Measurements from ENCODE around the gene SPATA16.
"Not testable (repeated sequence)": the region's sequence is repeated elsewhere in the genome, so short reads cannot be mapped to it uniquely, and the experiment has no call there.

The SPATA16 gene, protein sequence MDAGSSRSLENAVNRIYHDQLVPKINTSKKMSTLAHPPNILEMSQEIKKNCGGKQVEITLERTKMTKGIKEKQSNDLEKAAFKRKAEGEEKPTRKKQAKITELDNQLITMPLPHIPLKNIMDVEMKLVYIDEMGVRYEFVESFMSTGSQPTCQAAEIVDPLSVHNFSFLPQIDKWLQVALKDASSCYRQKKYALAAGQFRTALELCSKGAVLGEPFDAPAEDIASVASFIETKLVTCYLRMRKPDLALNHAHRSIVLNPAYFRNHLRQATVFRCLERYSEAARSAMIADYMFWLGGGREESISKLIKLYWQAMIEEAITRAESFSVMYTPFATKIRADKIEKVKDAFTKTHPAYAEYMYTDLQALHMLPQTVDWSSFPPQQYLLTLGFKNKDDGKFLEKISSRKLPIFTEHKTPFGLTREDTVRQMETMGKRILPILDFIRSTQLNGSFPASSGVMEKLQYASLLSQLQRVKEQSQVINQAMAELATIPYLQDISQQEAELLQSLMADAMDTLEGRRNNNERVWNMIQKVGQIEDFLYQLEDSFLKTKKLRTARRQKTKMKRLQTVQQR

DNA sequence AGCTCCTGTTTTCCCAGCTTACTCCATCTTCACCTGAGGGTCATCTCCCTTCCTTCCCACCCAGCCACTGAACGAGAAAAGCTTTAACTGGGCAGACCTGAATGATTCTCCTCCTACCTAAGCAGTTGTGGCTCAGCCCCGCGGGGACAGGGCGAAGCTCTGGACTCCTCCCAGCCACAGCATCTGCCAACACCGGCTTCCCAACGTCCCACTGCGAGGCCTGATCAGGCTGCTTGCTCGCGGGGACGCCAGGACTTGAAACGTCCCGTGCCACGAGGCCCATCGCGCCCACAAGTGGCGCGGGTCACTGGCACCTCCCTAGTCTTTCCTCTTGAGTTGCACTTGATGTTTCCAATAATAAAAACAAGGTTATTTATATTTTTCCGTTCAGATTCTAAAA, at the start of gene SPATA16:
Gene SPATA16, minus strand, starts transcription at position 250 of the 400 bp plus-strand sequence. CDS start 23,504 bp downstream, outside the sequence.
- no peak for DNase-seq

DNA sequence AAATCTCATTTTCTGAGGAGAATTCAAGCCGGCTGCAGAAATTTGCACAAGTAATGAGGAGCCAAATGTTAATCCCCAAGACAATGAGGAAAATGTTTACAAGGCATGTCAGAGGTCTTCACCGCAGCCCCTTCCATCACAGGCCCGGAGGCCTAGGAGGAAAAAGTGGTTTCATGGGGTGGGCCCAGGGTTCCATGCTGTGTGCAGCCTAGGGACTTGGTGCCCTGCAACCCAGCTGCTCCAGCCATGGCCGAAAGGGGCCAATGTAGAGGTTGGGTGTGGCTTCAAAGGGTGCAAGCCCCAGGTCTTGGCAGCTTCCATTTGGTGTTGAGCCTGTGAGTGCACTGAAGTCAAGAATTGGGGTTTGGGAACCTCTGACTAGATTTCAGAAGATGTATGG, 42.0 kb upstream of the SPATA16 start:
- not testable (repeated sequence) for DNase-seq

DNA sequence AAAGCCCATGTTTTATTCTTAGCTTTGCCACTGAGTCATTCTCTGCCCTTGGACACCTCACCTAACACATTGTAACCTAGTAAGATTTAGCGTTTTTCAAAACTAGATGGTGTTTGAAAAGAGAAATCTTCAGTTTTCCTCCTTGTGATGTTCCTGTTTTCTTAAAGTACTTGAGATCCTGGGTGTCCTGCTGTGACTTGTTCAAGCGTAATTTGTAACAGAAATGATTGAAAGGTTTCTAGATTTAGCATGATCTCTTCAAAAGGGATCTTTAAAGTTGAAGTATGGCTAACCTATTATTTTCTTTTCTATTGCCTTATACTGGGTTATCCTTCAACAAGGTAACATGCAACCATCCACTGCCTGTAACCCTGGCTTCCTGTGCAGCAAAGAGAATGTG, 32.6 kb upstream of the SPATA16 start:
- no peak for DNase-seq

DNA sequence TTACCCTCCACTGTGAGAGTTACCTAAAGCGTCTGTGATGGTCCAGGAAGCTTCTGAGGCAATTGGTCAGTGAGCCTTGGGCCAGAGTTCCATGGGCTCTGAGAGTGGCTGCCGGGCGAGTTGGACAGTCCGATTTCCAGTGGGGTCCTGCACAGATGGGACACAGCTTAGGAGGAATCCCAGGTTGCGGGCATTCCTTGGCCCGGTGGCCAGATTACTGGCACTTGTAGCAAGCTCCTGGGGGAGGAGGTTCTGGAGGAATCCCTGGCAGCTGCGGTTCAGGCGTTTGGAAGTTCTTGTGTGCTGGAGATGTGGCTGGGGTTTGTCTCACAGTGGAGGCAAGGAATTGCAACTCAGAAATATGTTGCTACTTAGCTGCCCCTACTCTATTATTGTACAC, 18.1 kb upstream of the SPATA16 start:
- DNase-seq = not testable (repeated sequence)

DNA sequence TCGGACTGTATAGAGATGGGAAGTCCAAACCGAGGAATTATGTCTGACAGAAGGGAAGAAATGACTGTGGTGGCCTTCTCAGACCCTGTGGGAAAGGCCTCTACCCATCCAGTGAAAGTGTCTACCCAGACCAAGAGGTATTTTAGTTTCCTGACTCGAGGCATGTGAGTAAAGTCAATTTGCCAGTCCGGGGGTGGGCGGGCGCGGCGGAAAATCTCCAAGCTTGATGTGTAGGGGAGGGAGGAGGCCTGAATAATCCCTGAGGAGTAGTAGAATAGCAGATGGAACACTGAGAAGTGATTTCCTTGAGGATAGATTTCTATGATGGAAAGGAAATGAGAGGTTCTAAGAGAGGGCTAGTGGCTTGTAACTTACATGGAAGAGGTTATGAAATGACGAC, 15.5 kb upstream of the SPATA16 start:
- not testable (repeated sequence) for DNase-seq

DNA sequence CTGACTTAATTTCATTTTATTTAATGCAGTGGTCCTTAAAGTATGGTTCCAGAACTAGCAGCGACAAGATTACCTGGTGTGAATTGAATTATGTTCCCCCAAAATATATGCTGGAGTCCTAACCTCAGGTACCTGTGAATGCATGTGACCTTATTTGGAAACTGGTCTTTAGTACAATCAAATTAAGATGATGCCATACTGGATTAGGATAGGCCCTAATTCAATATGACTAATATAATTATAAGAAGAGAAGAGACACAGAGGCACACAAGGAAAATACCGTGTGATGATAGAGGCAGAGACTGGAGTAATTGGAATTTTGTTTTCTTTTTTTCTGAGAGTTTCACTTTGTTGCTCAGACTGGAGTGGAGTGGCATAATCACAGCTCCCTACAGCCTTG, 12.6 kb upstream of the SPATA16 start:
- no peak for DNase-seq

DNA sequence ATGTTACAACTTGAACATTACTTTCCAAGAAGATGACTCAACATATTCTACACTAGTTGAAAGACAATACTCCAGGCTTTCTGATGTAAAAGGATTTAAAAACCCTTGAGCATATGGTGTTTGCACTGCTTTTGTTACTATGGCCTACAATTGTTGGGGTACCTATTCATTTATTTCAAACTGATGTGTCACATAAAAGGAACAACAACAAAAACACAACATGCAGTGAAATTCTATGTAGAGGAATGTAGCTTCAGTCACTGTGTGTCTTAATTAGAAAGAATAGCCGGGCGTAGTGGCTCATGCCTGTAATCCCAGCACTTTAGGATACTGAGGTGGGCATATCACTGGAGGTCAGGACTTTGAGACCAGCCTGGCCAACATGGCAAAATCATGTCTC, 1.6 kb downstream of the SPATA16 start:
- DNase-seq = no peak

DNA sequence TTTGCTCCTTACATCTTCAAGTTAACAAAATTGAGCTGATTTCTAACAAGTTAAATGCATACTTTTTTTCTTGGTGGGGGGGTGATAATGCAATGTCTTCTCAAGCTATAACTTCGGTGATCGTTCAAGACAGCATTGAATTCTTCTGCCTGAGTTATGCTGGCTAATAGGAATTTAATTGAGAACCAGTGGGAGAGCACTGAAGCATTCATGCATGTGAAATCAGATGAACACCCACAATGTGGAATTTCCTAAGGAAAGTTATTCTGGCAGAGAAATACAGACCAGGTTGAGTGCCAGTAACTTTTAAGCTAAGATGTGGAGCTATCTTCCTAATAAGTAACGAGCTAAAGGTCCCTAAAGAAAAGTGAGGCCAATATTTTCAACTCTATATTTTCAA, 3.0 kb downstream of the SPATA16 start:
- peak in 1 of 2 experiments; percentile 6 for DNase-seq

DNA sequence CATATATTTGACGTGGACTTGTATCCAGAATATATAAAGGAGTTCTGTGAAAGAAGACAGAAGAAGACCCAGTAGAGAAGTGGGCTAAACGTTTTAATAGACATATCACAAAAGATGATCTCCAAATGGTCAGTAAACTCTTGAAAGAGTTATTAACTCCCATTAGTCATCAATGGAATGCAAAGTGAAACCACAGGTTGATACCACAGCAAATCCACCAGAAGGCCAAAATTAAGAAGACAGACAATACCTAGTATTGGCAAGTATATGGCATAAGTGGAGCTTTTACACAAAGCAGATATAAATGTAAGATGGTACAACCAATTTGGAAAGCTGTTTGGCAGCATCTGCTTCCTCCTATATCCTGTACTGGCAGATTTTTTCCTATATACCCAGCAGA, 6.0 kb downstream of the SPATA16 start:
- DNase-seq = no peak

DNA sequence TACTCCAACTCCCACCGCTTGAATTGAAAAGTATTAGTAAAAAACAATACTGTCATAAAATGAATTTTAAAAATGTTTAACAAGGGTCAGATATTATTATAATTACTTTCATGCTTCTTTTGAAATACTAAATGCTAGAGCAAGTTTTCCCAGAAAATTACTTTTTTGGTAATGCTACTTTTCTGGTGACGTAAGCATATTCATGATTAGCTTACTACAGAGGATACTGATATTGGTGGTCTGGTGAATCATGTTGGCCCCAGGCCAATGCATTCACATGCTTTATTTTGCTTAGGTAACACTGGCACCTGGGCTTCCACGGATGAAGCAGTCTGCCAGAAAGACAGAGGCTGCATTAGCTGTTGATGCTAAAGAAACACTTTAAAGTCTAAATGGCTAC, 12.4 kb downstream of the SPATA16 start:
- no peak for DNase-seq

DNA sequence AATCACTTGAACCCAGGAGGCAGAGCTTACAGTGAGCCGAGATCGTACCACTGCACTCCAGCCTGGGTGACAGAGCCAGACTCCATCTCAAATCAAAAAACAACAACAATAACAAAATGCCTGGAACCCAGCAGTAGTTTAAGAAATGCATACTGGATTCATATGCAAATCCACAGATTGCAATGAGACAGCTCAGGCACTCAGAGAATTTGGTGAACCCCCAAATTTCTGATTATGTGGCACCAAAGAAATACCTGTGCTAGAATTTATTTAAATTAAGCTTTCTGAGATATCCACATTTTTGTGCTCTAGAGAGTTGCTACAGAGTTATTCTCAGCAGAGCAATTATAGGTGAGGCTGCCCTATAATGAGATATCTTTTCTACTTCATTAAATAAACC, 29.7 kb downstream of the SPATA16 start:
- no peak for DNase-seq

DNA sequence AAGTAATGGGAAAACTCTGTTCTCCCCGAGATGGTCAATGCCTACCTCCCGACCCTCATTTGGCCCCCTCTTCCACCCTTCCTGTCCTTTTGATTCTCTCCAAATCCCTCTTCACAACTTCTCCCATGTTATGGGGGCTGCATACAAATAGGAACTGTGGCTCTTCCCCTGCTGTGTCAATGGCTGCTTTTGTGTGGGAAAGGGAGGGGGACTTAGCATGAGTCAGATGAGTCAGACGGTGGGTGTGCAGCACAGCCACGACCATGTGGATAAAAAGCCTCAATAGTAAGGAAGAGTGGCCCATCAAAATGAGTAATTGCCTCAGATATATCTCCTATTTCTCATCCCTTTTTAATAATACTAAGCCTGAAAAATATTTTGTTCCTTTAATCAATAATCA, 31.9 kb downstream of the SPATA16 start:
- DNase-seq = no peak

DNA sequence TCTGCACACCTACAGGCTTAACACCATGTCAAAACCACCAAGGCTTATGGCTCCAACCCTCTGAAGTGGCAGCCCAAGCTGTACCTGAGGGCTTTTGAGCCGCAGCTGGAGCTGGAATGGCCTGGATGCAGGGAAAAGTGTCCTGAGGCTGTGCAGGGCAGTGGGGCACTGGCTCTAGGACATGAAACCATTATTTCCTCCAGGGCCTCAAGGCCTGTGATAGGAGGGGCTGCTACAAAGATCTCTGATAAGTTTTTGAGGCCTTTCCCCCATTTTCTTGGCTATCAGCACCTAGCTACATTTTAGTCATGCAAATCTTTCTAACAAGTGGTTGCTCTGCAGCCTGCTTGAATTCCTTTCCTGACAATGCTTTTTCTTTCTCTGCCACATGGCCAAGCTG, 37.6 kb downstream of the SPATA16 start:
- DNase-seq = no peak

DNA sequence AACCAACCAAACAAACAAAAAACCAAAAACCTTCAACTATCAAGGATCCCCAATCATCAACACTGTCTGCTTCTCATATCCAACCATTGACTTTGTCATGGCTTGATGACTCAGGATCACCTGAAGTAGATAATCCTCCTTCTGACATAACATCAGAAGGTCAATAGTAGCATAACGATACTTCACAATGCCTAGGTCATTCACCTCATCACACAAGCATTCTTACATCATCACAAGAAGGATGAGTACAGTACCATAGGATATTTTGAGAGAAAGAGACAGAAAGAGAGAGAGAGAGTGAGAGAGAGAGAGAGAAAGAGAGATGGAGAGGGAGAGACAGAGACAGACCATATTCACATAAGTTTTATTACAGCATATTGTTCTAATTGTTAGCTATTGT, 42.1 kb downstream of the SPATA16 start:
- DNase-seq = no peak

DNA sequence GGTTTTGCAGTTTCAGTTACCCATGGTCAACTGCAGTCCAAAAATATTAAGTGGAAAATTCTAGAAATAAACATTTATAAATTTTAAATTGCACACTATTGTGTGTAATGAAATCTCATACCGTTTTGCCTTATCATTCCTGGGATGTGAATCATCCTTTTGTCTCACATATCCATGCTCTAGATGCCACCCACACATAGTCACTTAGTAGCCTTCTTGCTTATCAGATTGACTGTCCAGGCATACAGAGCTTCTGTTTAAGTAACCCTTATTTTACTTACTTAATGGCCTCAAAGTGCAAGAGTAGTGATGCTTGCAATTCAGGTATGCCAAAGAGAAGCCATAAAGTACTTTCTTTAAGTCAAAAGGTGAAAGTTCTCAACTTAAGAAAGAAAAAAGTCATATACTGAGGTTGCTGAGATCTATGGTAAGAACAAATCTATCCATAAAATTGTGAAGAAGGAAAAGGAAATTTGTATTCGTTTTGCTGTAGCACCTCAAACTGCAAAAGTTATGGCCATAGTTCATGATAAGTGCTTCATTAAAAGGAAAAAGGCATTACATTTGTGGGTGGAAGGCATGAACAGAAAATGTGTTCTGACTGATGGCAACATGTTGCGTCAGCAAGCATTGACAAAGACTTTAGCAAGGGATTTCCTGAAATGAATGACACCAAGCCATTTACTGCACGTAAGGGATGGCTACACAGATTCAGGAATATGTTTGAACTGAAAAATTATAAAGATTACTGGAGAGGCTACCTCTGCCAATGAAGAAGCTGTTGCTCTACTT, 43.8 kb downstream of the SPATA16 start:
- DNase-seq = no peak

DNA sequence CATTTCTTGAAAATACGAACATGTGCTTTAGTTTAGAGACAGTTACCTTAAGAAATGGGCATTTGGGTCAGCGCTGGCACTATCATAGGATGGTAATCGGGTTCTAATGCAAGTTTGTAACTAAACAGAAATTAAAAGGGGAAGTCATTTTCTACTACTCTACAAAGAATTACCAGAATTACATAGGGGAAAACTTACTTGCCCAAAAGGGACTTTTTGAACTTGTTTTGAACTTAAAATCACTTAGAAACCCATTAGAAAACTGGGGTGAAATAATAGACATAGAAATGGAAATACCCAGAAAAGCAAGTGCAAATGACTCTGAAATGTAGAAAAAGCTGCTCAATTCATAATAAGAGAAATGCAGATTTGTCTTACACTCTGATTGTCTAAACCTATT, 44.9 kb downstream of the SPATA16 start:
- DNase-seq = no peak

DNA sequence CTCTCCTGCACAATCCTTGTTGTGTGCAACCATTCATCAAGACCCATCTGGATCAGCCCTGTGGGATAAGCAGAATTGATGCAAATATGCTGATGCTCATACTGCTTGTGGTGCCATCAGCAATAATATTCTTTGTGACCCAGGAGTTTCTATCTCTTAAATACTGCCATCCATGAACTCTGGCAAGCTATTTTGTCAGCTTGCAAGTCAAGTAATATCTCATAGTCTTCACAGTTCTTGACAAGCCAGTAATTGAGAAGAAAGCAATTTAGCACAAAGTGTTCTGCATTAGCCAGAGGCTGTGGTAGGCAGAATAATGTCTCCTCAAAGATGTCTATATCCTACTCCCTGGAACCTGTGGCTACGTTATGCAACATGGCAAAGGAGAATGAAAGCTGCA, 49.0 kb downstream of the SPATA16 start:
- DNase-seq = no peak

DNA sequence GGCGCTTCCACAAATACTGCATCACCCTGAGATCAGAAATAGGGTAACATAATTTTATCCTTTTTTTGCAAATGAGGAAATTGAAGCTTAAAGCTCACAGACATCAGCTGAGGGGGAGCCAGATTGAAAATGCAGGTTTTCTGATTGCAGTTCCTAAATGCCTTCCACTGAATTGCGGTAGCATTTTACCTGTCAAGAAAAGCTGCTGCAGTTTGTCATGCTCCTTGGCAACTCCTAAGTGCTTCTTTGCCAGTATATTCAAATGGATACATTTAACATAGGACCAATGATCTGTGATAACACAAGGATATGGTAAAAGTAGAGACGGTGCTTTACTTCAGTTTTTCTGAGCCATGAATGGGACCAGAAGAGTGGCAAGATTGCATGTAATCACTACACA, 50.5 kb downstream of the SPATA16 start:
- no peak for DNase-seq

DNA sequence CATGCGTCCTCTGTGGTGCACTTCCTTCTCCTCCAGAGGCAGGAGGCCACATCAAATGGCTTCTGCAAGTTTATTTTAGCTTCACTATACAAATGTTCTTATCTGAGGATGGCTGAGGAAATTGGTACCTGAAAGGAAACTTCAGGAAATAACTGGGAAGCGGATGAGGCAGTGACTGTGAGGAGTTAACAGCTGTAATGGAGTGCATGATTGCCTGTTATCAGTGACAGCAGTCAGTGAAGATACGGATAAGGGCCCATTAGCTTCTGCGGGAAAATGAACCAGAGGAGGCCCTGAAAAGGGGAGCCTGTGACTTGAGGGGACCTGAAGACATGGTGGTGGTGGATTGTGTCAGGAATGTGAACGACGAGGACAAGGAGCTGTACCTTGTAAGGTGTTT, 51.8 kb downstream of the SPATA16 start:
- DNase-seq = no peak

DNA sequence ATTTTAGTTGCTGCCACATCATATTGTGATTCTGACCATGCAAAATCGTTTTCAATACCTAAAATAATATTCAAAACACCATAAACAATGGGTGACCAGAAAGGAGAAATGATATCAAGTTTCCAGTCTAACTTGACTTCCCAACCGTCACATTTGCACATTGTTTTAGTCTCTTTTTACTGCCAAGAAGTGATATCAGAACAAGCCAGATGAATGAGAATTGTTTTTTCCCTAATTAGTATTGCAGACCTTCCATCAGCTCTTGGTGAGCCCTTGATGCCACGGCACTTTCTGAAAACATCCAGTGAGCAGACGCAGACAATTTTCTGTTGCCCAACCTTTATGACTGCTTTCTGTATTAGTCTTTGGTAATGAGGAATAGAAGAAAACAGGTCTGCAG, 62.5 kb downstream of the SPATA16 start:
- peak in 1 of 2 experiments; percentile 5 for DNase-seq

DNA sequence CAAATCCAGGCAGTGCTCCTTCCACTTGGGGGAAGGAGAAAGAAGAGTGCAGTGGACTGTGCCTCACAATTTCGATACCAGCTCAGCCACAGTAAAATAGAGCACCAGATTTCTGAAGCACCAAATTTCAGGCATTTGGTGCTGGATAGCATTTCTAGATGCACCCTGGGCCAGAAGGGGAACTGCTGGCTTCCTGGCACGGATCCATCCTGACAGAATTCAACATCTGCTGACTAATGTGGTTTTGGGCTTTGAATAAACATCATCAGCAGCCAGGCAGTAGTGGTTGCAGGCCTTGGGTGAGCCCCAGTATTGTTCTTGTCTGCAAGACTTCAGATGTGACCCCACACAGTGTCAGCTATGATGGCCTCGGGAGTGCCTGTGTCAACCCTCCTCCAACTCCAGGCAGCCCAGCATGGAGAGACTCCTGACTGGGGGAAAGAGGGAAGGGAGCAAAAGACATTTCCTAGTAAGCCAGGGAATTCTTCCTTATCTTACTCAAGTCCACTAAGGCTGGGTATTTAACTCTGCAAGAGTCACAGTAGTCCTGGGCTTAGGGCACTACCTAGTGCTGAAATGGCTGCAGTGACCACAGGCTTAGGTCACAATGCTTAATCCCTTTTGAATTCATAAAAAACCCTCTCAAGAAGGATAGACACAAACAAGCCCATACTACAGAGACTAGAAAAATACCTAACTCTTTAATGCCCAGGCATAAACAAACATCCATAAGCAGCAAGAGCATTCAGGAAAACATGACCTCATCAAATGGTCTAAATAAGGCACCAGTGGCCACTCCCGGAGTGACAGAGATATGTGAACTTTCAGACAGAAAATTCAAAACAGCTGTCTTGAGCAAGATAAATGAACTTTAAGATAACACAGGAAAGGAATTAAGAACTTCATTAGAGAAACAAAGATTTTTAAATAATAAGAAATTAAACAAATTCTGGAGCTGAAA, 74.7 kb downstream of the SPATA16 start:
- no peak for DNase-seq

DNA sequence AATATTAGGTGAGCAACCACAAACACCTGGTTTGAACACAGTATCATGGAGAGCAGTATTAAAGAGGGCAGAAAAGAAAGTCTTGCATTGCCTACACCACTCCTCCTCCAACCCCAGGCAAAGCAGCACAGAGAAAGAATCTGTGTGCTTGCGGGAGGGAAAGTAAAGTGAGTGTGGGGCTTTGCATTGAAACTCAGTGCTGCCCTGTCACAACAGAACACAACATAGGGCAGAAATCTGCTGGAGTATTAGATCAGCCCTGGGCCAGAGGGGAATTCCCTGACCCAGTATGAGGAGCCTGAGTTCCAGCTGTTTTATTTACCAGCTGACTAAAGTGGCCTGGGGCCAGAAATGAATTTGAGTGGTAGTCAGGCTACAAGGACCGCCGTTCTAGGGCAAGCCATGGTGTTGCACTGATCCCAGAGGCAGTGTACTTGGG, 75.5 kb downstream of the SPATA16 start:
- DNase-seq = no peak

DNA sequence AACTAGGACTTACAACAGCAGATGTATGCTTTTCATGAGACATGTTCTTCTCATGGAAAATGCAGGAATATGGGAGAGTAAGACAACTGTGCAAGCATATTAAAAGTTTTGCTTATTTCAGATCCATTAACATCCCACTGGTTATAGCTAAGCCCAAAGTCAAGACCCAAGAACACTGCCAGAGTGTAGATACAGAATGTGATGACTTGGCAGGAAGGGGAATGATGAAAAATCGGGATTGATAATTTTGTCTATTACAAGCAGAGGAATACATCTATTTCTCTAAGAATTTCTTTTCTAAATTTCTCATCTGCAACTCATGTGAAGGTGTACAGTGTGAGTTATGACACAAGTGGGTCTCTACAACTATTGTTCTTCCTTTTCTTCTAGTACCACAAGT, 76.4 kb downstream of the SPATA16 start:
- no peak for DNase-seq
